HepG2 (cell line): ENCODE measurements around the gene CD300LF. TPM values are rescaled to one million over a fixed set of nuclear protein-coding genes. Genes with fewer than 3 reads are reported as not detected.
A peak's percentile ranks its signal among the peaks of the same experiment; 100 is the strongest.

Source experiments
- BORCS8-MEF2B ChIP-seq: sonication (generic); formaldehyde crosslinking; IDR thresholded peaks from 2 replicates; pipeline ENCODE4 v1.8.0; 2022; ENCODE audit warnings: mild to moderate bottlenecking, missing genetic modification reagents
- HDAC1 ChIP-seq: sonication (generic); formaldehyde crosslinking; IDR thresholded peaks from 2 replicates; pipeline ENCODE4 v1.5.1; 2020; ENCODE audit warnings: mild to moderate bottlenecking, missing genetic modification reagents
- HNF1A ChIP-seq, 2 experiments: sonication (generic) in 1 of 2; formaldehyde crosslinking in 1 of 2; IDR thresholded peaks; 2 replicates each; pipeline versions ENCODE4 v1.4.0 to v1.6.1; 2016 to 2020; ENCODE audit warnings: borderline replicate concordance in 1 of 2, low read depth in 1 of 2, mild to moderate bottlenecking in 1 of 2, missing genetic modification reagents in 1 of 2
- HNRNPL ChIP-seq: fragments of 200-400 bp; formaldehyde crosslinking; IDR thresholded peaks from 2 replicates; pipeline ENCODE4 v1.6.1; 2017; ENCODE audit warnings: mild to moderate bottlenecking, low read depth, low read length
- KLF9 ChIP-seq: IDR thresholded peaks from 2 replicates; pipeline ENCODE4 v1.6.1; 2016; ENCODE audit warnings: low read depth
- MIER2 ChIP-seq: IDR thresholded peaks from 2 replicates; pipeline ENCODE4 v1.6.1; 2016; ENCODE audit warnings: missing biosample characterization, missing genetic modification reagents
- PAXIP1 ChIP-seq: sonication (generic); formaldehyde crosslinking; conservative IDR thresholded peaks from 2 replicates; pipeline ENCODE4 v1.4.0; 2020; ENCODE audit warnings: mild to moderate bottlenecking, missing genetic modification reagents, moderate library complexity
- SOX13 ChIP-seq, 3 experiments: fragments of 450-650 bp in 1 of 3; sonication (generic) in 1 of 3; formaldehyde crosslinking in 1 of 3; IDR thresholded peaks in 2 of 3; conservative IDR thresholded peaks in 1 of 3; 2 replicates each; pipeline versions ENCODE4 v1.5.0 to v1.6.1; 2016 to 2020; ENCODE audit warnings: antibody characterized with exemption in 1 of 3, mild to moderate bottlenecking in 1 of 3, missing compliant biosample characterization in 1 of 3, missing genetic modification reagents in 1 of 3, moderate library complexity in 1 of 3
- TEAD3 ChIP-seq: optimal IDR thresholded peaks from 2 replicates; pipeline ENCODE3; 2016; ENCODE audit warnings: borderline replicate concordance
- THRA ChIP-seq: sonication (generic); formaldehyde crosslinking; IDR thresholded peaks from 2 replicates; pipeline ENCODE4 v1.4.0; 2020; ENCODE audit warnings: missing genetic modification reagents, borderline replicate concordance
- ZBTB3 ChIP-seq: sonication (generic); formaldehyde crosslinking; IDR thresholded peaks from 2 replicates; pipeline ENCODE4 v1.4.0; 2020; ENCODE audit warnings: low read depth, mild to moderate bottlenecking, moderate library complexity, missing genetic modification reagents, borderline replicate concordance
- ZFX ChIP-seq: sonication (generic); formaldehyde crosslinking; IDR thresholded peaks from 2 replicates; pipeline ENCODE4 v1.4.0; 2020; ENCODE audit warnings: mild to moderate bottlenecking, low read depth, missing genetic modification reagents, moderate library complexity
- ZNF737 ChIP-seq: sonication (generic); formaldehyde crosslinking; IDR thresholded peaks from 2 replicates; pipeline ENCODE4 v1.5.0; 2020; ENCODE audit warnings: missing genetic modification reagents, mild to moderate bottlenecking, borderline replicate concordance
- ZNF746 ChIP-seq: sonication (generic); formaldehyde crosslinking; IDR thresholded peaks from 2 replicates; pipeline ENCODE4 v1.8.0; 2022; ENCODE audit warnings: mild to moderate bottlenecking, missing genetic modification reagents
- ZNF761 ChIP-seq: sonication (generic); formaldehyde crosslinking; conservative IDR thresholded peaks from 2 replicates; pipeline ENCODE4 v1.4.0; 2020; ENCODE audit warnings: mild to moderate bottlenecking, missing genetic modification reagents
- polyA plus RNA-seq, 8 experiments: library from polyadenylated mRNA; depleted of rRNA in 3 of 8; stranded (reverse) in 7 of 8; unstranded in 1 of 8; fragments of >200 nt; fragmentation: Illumina TruSeq in 4 of 8; extraction: Trizol in 4 of 8; gene quantifications; 2 replicates each; pipeline versions ENCODE4 v1.2.1 to v1.2.3, GENCODE V29; 2011 to 2016; ENCODE audit warnings: low read depth in 4 of 8, missing spikeins in 1 of 8, mixed read lengths in 1 of 8; ENCODE audit not compliant: insufficient read depth in 1 of 8
- total RNA-seq, 5 experiments: library from RNA; depleted of rRNA; stranded (reverse); fragments of >200 nt; fragmentation: Illumina TruSeq; extraction: Trizol; gene quantifications; 2 replicates each; pipeline ENCODE4 v1.2.3, GENCODE V29; 2016; ENCODE audit warnings: low read depth in 1 of 5

Gene CD300LF
- total and polyA plus RNA-seq, 2 of the 13 experiments (the other 11 are each of a cell fraction or from before 2014, with no cell fraction given): not detected

GRCh38 chr17:74760404-74761105 is 47.8 kb upstream of the CD300LF start (continued):
- TF ChIP-seq ZNF761 (CRISPR knock-in tag) (0 out of 2 replicates have a peak, but pooled peaks have one; percentile 24), HNF1A (IDR thresholded peaks at IDR 0.05; ENCODE audit: low read depth) (no peak), HNF1A (CRISPR knock-in tag; IDR thresholded peaks at IDR 0.05; ENCODE audit: borderline replicate concordance) (peak; percentile 55; the same call in 1 of the 2 replicates), PAXIP1 (peak; percentile 42), ZNF746 (0 out of 2 replicates have a peak, but pooled peaks have one; percentile 47), ZBTB3 (CRISPR knock-in tag) (no peak), KLF9 (CRISPR knock-in tag) (no peak), HDAC1 (CRISPR knock-in tag) (0 out of 2 replicates have a peak, but pooled peaks have one; percentile 33), BORCS8-MEF2B (CRISPR knock-in tag) (0 out of 2 replicates have a peak, but pooled peaks have one; percentile 60), THRA (CRISPR knock-in tag) (peak; percentile 42; the same call in 1 of the 2 replicates), HNRNPL (0 out of 2 replicates have a peak, but pooled peaks have one; percentile 4), ZNF737 (CRISPR knock-in tag) (no peak), SOX13 (IDR thresholded peaks at IDR 0.05) (no peak), SOX13 (CRISPR knock-in tag; conservative IDR thresholded peaks at IDR 0.05 in 1 of 2, IDR thresholded peaks at IDR 0.05 in 1 of 2) (peak in 1 of 2 experiments; percentile 73; a peak in 2 of 4 replicates), MIER2 (CRISPR knock-in tag) (peak; percentile 50; the same call in 1 of the 2 replicates), TEAD3 (CRISPR knock-in tag) (peak; percentile 22), ZFX (CRISPR knock-in tag) (peak; percentile 60; the same call in 1 of the 2 replicates)
